Vagina (tissue), 2 donors: ENCODE data around the gene TMEM244.

Source experiments
- POLR2A ChIP-seq, 2 donors: fragments of 450-650 bp; IDR thresholded peaks; one replicate each; pipeline ENCODE4 v1.6.1; 2017; ENCODE audit warnings: antibody characterized with exemption in 2 of 2, mild to moderate bottlenecking in 2 of 2, moderate library complexity in 2 of 2
- POLR2AphosphoS5 ChIP-seq, 2 donors: sonication (generic); formaldehyde crosslinking; IDR thresholded peaks; one replicate each; pipeline ENCODE4 v1.9.0; 2017; ENCODE audit warnings: antibody characterized with exemption in 2 of 2, mild to moderate bottlenecking in 2 of 2, low read depth in 1 of 2; ENCODE audit not compliant: insufficient read depth in 1 of 2
- TF ChIP-seq, protein P1 (sequence below), 3 experiments: fragments of 450-650 bp in 2 of 3; fragments of 200-600 bp in 1 of 3; sonication (generic) in 1 of 3; IDR thresholded peaks; one replicate each; pipeline ENCODE4 v1.5.1; 2017 to 2019; ENCODE audit warnings: antibody characterized with exemption in 3 of 3, mild to moderate bottlenecking in 2 of 3, moderate library complexity in 2 of 3

DNA sequence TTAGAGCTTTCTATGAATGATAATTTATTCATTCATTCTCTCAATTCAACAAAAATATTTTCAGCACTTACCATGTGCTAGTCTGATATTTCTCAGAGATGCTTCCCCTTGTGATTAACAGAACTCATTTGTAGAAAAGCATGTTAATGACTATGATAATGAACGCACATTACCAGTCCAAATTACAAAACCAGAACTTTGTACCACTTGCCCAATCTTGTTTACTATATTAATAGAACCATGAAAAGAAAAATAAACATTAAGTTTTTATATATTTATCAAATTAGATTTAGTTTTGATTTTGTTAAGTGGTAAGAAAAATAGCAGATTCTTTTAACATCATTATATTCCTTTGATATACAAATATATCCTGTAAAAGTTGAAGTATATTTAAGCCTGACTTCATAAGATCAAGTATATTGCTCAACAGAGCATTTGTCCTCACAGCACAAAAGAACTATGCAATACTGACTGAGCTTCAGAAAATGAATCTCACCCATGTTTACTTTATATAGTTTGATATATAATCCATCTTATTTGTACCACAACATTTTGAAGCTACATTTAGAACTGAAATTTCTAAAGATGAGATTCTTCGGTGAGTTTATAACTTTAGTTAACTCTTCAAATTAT lies 48.9 kb downstream of the TMEM244 start:
- TF ChIP-seq, protein P1, sequence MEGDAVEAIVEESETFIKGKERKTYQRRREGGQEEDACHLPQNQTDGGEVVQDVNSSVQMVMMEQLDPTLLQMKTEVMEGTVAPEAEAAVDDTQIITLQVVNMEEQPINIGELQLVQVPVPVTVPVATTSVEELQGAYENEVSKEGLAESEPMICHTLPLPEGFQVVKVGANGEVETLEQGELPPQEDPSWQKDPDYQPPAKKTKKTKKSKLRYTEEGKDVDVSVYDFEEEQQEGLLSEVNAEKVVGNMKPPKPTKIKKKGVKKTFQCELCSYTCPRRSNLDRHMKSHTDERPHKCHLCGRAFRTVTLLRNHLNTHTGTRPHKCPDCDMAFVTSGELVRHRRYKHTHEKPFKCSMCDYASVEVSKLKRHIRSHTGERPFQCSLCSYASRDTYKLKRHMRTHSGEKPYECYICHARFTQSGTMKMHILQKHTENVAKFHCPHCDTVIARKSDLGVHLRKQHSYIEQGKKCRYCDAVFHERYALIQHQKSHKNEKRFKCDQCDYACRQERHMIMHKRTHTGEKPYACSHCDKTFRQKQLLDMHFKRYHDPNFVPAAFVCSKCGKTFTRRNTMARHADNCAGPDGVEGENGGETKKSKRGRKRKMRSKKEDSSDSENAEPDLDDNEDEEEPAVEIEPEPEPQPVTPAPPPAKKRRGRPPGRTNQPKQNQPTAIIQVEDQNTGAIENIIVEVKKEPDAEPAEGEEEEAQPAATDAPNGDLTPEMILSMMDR (IDR thresholded peaks at IDR 0.05): no peak
- TF ChIP-seq POLR2AphosphoS5 (IDR thresholded peaks at IDR 0.05; ENCODE audit: insufficient read depth in 1 of 2, low read depth in 1 of 2) (no peak), POLR2A (IDR thresholded peaks at IDR 0.05) (no peak)
